H1 (cell line): ENCODE results near the gene GALNT6. TPM values are rescaled to one million over a fixed set of nuclear protein-coding genes. Genes with fewer than 3 reads are reported as not detected.

Experiments used
- CHD7 ChIP-seq: fragments of 300-600 bp; sonication (generic); IDR thresholded peaks from 2 replicates; pipeline ENCODE4 v1.7.1; 2012; ENCODE audit warnings: low read length, moderate library complexity, mild to moderate bottlenecking, inconsistent platforms; ENCODE audit not compliant: insufficient replicate concordance
- polyA plus RNA-seq, 7 experiments: library from polyadenylated mRNA; depleted of rRNA in 3 of 7; stranded (reverse) in 5 of 7; unstranded in 2 of 7; fragments of >200 nt in 5 of 7; fragments of 200-250 nt in 2 of 7; gene quantifications; 1 replicate in 5 of 7; 2 replicates in 1 of 7; 4 replicates in 1 of 7; pipeline versions ENCODE4 v1.2.1 to v1.2.3, GENCODE V29; 2011 to 2013; ENCODE audit warnings: missing spikeins in 2 of 7, mixed read lengths in 2 of 7
- total RNA-seq: library from RNA; stranded (reverse); fragmentation: NEBNext Ultra II Directional; extraction: Animal tissue kit (Norgen Biotek cat#: 25700); gene quantifications from 2 replicates; pipeline ENCODE4 v1.2.1, GENCODE V29; 2021

The GALNT6 gene
- total and polyA plus RNA-seq, 2 of the 8 experiments (the other 6 are each of a cell fraction or from before 2014, with no cell fraction given) = 5.8 to 10.7 TPM

- TF ChIP-seq CHD7 = no peak
Observed at GRCh38 chr12:51346581-51346980, 44.6 kb downstream of the GALNT6 start, which contains the start of gene CELA1 (continued).
